GM20431 (cell line): ENCODE results near the gene SORCS1.

Experiments
- in situ Hi-C: fragments of 300-500 bp; cut with MseI, MboI; formaldehyde crosslinking; loops from one replicate; pipeline ENCODE4 v1.15.0; 2020; ENCODE audit warnings: low sequenced_read_pairs; ENCODE audit not compliant: unreplicated experiment

The SORCS1 gene

DNA sequence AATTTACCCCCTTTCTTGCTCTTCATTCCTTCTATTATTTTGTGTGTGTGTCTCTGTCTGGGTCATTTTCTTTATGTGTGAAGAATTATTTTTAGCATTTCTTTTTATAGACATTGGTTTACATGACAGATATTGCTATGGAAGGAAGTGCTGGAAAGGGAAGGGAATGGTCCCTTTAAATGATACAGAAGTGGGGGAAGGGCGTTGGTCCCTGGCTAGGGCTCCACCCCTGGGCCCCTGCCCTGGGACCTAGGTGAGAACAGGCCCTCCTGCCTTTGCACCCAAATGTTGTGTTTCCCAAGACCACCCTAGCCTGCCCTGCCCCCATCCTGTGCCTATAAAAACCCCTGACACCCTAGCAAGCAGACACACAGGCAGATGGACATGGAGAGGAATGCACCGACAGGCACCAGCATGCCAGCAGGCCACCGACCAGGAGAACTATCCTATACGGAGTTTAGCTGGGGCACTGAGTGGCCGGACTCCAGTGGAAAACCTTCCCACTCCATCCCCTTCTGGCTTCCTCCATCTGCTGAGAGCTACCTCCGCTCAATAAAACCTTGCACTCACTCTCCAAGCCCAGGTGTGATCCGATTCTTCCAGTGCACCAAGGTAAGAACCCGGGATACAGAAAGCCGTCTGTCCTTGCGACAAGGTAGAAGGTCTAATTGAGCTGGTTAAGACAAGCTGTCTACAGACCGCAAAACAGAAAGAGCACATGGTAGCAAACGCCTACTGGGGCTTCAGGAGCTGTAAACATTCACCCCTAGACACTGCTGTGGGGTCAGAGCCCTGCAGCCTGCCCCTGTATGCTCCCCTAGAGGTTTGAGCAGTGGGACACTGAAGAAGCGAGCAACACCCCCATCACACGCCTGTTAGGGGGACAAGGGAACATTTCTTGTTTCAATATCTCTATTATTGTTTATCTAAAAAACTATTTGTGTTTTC, 515.7 kb downstream of the SORCS1 start:
- in situ Hi-C loops = no loop called here

DNA sequence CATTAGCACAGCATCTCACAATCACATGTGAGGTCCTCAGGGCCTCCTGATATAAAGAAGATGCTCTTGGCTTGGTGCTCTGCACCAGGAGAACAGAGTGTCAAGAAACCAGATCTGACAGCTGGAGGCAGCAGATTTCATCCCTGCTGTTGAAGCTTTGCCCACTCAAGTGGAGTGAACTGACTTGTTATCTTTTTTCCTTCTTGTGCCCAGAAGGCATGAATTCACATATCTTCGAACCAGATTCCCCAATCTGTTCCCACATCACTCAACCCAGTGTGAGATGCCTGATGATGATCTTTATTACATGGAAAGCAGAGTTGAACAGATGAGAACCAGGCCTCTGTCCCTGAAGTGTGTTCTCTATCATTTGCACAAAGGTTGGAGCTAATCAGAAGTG, 521.0 kb downstream of the SORCS1 start:
- in situ Hi-C loops = no loop called here

DNA sequence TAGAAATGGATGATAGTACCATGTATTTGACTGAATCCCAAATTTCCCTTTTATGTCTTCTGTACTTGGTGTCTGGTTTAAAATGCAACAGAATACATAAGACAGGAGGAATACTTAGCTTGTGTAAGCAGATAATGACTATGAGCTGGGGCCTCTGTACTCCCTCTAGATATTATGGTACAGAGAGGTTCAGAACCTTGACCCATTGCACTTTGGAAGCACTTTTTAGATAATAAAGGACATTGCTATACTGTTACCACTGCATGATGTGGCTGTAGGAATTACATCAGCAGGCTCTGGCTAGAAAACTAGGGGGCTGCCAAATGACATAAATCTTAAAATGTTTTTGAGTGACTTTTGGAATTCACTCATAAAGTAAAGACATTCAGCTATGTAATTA, 526.6 kb downstream of the SORCS1 start:
- in situ Hi-C loops = no loop called here

DNA sequence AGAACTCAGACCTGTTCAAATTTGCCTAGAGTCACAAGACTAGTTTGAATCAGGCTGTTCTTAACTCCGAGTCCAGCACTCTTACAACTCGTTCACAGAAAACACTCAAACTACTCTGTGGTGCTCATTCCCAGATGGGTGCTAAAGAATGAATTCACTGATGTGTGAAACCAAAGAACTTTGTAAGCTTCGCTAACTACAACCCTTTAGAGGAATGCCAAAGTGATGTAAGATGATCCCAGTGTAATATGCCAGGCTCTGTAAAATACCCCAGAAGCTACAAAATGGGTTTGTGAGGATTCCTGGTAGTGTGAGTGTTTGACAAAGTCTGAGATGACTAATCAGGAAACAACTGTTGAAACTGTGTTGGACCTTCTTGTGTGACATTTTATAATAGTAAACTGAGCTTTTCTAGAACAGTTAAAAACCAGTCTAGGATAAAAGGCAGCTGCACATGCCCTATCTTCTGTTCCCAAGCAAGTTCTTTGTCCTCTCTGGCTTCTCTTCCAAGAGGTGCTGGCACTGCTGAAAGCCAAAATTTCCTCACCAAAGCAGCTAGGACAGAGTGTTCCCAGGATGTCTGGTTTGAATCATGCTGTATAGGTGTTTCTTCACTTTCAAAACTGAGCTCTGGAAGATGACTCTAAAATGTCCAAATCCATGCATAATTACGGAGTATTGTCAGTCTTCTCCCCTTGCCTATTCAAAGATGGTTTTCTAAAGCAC, 527.6 kb downstream of the SORCS1 start:
- in situ Hi-C loops = no loop called here

DNA sequence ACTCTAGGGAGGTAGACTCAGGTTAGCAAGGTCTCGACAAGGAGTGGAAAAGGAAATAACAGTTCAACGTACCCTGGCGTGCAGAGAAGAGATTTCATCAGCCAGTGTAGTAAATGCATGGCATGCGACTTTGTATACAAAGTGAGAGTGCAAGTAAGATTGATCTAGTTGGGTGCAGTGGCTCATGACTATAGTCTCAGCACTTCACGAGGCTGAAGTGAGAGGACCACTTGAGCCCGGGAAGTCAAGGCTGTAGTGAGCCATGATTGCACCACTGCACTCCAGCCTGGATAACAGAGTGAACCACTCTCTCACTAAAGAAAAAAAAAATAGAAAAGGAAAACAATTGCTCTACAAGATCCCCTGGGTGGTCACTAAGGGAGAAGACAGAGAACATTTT, 528.6 kb downstream of the SORCS1 start:
- in situ Hi-C loops = no loop called here

DNA sequence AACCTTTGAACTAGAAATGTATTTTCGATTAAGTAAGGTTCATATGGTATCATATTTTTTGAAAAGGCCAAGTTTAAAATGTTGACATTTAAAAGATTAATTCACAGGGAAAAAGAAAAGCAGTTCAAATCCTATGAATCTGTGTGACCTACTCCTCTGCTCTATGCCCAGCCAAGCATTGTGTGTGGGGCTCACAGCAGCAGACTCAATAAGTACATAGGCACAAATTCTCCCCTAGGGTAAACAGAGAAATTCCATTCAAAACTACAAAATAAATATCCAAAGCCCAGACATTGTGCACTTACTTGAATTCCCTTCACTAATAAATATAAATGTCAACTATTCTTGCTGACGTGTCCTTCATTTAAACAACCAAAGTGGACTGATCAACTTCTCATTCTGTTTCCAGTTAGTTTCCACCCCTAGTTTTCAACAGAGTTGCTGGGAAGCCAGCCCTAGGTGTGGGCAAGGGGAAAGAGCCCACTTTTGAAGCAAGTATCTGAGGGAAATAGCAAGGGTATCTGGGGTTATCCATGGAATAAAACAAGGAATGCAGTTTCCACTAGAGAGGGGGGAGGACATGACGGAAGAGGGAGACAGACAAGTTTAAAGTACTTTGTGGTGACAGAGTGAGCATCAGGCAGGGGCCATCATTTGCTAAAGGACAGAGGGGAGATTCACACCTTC, 533.3 kb downstream of the SORCS1 start:
- in situ Hi-C loops = no loop called here

DNA sequence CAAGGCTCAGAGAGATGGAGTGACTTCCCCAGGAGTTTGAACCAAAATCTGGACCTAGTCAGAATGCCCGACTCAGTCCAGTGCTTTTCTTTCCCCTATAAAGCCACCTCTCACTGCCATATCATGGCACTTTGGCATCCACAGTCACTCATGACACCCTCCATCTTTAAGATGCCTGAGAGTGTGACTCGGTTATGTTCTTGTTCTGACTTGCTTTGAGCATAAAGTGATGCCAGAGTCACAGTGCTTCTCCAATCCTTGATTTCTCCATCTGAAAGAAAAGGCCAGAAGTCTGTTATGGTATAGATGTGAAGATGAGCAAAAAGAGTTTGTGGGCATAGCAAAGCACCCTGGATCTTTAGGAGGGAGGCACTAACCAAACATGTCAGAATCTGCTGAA, 538.1 kb downstream of the SORCS1 start:
- in situ Hi-C loops = no loop called here

DNA sequence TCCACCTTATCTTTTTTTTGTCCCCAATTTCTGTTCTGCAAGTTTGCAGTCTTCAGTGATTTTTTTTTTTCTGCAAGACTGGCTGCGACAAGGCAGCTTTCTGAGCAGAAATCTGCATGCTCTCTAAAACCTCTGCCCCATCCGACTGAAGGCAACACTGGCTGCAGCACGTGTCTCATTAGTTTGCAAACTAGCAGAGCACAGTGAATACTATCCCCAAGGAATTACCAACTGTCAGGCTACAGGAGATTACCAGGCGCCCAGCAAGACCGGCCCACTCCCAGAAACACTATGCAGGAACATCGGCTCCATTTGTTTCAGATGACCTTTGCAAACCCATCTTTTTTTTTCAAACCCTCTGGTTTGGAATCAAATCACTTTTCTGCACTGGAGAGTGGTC, 538.8 kb downstream of the SORCS1 start:
- in situ Hi-C loops = no loop called here

DNA sequence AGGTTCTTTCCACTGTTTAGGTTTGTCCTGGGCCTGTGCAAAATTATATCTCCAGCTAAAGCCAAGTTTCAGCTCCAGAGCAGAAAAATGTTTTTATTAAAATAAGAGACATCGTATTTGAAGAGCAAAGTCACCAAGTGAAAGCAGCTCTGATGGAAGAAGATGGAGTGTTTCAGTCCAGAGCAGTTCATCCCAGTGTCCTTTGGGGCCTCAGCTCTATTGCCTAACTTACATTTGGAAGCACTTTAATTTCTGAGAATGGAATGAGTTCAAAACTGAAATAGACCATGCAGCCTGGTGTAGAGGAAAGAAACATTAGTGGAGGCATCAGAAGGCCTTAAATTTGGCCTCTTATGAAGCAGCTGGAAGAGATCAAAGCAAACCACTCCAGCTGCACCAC, 545.2 kb downstream of the SORCS1 start:
- in situ Hi-C loops = no loop called here

DNA sequence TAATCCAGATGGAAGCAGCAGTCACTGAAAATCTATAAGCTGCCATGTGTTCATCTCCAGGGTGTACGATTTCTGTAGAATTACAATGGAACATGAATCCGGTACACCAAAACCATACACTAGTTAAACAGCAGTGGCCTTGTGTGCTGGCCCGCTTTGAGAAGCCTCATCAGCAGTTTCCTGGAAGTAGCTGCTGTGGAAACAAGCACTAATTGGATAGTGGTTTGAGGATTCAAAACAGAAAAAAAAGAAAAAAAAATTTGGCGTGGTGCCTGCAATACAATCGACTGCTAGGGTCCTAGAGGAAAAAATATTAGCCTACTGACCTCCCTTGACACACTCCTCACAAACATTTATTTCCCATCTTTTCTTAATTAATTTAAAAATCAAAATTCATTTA, 545.9 kb downstream of the SORCS1 start:
- in situ Hi-C loops = no loop called here

DNA sequence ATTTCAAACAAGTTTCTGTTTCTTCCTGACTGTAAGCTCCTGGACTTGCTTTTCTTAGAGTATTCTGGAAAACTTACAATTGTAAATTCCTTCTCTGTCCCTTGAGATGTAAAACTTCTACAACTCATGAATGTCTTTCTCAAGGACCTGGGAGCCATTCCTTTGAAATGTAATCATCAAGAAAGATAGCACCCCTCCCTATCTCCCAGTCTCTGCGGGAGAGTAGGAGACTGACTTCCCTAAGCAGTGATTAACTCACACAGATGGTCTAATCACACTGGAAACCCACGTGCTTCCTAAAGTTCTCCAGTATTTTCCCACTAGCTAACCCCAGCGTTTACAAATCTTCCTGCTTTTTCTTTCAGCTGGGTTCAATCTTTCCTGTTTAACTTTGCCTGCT, 549.4 kb downstream of the SORCS1 start:
- in situ Hi-C loops = no loop called here

DNA sequence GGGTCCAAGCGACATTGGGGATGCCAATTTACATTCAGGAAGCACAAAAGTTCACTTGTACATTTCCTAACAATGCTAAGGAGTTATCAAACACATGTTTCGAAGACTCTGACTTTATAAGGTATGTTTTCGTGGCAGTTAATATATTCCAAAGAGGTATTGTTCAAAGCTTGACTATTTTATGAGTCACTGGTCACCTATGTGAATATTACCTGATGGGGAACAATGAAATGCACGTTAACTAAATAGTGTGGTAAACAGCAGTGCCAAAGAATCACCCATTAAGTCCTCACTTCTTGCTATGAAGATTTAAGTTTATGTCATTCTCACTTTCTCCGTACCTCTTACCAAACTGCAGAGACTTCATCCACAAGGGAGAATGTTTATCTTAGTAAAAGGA, 550.2 kb downstream of the SORCS1 start:
- in situ Hi-C loops = no loop called here

DNA sequence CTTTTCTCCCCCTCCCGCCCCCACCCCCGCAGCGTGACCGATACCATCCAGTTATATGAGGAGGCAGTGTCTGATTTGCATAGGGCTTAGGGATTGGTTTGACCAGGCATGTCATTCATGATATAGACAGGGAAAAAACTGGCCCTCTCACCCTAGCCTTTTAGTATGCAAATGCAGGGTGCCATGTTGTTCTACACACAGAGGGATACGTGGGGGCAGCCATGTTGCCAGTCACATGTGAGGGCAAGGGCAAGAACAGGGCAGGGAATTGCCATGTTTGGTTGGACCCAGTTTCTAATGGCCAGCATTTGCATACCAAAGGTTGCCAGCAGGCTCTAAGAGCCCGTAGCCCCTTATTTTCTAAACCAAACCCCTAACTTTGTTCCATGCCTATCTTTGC, 552.1 kb downstream of the SORCS1 start:
- in situ Hi-C loops = no loop called here

DNA sequence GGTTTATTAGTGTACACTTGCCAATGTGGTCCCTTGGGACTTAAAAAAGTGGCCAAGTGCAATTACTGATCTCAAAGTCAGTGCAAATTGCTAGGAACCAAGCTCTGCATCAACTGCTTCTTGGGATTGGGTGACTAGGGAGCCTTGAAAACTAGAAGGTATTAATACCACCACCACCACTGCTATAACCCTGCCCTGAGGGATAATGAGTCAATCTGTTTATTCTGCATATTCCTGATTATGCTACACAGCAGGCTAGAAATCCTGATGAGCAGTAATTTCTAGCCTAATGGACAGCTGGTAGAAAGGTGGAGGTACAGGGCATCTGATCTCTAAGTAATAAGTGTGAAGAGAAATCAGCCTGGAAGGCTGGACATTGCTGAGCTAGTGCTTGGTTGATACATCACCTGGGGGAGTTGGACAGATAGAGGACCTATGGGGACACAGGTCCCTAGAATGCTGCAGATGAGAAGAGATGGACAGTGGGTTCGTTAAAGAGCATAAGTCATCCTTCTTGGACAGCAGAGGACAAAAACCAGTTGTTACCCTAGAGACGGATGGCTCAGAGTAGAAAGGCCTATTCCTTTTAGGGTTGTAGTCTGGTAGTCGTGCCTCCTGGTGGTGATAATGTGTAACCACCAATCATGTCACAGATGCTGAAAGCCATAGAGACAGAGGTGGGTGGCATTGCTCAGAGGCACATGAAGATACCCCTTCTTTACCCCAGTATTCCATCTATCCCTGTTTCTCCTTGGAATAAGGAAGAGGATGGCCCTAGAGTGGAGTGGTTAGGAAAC, 554.8 kb downstream of the SORCS1 start:
- in situ Hi-C loops = no loop called here

DNA sequence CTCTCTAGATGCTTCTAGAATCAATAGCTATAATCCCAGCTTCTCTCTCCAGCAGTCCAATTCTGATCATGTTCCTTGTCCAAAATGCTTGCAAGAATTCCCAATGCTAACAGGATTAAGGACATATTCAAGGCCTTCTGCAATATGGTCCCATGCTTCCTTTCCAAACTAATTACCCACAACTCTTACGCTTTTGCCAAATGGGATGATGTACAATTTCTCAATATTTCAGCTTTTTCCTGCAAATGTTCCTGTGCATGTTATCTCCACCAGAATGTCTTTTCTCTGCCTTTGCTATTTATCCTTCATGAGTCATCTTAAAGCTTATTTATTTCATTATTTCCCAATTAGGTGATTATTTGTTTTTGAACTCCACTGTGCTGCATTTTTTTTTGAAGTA, 556.4 kb downstream of the SORCS1 start:
- in situ Hi-C loops = no loop called here

DNA sequence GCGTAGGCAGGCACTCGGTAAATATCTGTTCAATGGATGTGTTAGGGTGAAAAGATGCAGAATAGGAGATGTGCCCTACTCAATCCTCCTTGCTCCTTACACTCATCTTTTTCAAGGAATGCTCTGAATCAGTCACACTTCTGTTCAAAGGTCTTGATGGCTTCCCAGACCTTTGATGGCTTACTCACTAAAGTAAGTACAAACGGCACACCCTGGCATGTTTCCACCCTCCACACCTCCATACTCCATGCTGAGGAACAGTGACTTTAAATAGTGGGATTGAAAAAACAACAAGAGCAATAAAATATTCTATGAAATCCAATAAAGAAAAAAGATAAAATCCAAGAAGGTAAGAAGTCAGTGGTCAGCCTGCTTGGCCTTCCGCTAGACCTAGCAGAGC, 569.2 kb downstream of the SORCS1 start:
- in situ Hi-C loops = no loop called here

DNA sequence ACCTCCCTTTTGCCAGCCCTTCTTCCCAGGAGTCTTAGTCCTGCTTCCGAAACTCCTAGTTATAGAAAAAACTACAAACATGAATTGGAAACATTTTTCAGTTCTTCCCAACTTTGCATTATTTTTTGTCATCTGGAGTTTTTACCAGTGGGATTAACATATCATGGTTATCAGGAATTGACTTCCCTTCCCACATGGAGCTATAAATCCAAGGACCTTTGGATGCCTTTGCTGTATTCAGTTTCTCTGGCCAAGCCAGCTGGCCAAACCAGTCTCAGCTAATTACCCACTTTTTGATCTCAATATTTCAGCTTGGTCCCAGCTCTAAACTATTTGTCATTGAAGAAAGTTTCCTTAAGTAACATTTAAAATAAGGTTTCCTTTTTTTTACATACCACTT, 570.6 kb downstream of the SORCS1 start:
- in situ Hi-C loops = no loop called here

DNA sequence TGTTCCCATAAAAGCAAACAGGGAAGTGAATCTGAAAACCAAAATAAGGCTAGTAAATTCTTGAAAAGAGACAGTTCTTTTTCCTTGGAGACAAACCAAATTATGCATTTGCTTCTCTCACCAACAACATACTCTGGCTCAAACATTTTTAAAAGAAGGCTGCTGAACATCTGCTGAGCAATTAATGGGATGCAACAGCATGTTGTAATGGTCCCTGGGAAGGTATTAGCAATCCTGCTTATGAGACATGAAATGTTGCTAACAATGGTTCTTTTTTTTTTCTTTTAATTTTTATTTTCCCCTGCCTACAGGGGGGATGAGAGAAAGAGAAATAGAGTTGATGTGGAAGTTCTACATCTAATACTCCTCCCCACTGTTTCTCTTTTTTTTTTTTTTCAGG, 572.1 kb downstream of the SORCS1 start:
- in situ Hi-C loops = no loop called here

DNA sequence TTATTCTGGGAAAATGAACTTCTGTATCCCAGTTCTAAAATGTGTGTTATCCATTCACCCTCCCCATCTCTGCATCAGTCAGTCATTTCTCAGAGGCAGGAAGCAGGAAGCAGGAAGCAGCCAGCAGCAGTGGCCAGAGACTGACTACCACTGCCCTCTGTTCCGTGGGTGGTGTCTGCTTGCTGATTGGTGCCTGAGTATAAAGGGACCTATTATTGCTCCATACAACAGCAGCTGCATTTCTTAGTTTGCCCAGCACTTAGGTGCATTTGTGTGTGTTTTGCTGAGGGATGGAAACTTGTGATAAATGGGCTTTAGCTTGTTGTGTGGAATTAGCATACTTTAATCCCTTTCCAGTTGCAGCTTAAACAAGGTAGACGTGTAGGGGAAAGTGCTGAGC, 582.2 kb downstream of the SORCS1 start:
- in situ Hi-C loops = no loop called here

DNA sequence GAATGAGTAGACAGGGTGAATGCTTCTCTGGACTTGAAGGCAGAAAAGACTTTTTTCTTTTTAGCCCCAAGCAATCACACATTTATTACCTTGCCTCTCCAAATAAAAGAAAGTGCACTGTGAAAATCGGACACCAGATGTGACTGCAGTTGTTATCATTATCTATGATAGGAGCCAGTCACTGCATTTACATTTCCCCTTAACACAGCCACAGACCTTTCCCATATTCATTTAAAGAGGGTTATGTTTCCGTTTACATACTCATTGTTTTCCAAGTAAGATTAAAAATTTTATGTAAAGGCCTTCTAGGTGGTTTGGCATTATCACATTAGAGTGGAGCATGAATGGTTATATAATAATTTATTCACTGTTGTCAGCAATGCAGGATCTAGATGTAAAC, 586.8 kb downstream of the SORCS1 start:
- in situ Hi-C loops = no loop called here
